C4-2B (cell line): ENCODE data around the gene RAD51C.
"Not testable (repeated sequence)": the region's sequence is repeated elsewhere in the genome, so short reads cannot be mapped to it uniquely, and the experiment has no call there.

Experiments
- H3K27ac ChIP-seq: fragments of 450-650 bp; 2 replicates; pipeline ENCODE4 v1.5.1; 2017
- ZFX ChIP-seq: fragments of 450-650 bp; IDR thresholded peaks from 2 replicates; pipeline ENCODE4 v1.6.1; 2017
- TF ChIP-seq, protein P1 (sequence below): fragments of 450-650 bp; conservative IDR thresholded peaks from 2 replicates; pipeline ENCODE4 v1.5.1; 2017; ENCODE audit warnings: mild to moderate bottlenecking

Gene RAD51C

DNA sequence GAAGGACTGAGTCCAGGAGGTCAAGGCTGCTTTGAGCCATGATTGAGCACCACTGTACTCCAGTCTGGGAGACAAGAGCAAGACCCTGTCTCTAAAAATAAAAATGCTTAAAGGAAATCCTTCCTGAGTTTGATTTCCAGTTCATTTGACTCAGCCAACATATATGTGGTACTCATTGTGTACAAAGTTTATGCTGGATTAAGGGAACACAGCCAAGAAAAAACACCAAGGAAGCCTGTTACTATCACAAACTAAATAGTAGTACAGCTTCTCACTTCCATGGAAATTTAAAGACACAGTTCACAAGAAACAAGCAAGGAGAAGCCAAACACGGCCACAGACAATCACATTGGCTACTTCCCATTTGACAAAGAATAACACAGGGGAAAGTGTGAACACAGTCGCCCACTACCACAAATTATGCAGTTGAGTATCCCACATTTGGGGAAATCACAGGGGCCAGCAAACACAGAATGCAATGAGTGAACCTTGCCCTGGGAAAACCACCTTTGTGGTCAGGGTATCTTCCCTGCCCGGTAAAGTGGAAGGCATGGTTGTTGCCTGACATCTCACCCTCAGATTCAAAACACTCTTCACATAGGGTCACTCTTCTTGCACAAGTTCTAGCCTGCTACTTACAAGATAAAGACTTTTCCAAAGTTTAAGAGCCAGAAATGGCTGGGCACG is 15.1 kb upstream of the RAD51C start:
- no peak overlapping the region for H3K27ac ChIP-seq
- no peak for TF ChIP-seq ZFX
- TF ChIP-seq, protein P1, sequence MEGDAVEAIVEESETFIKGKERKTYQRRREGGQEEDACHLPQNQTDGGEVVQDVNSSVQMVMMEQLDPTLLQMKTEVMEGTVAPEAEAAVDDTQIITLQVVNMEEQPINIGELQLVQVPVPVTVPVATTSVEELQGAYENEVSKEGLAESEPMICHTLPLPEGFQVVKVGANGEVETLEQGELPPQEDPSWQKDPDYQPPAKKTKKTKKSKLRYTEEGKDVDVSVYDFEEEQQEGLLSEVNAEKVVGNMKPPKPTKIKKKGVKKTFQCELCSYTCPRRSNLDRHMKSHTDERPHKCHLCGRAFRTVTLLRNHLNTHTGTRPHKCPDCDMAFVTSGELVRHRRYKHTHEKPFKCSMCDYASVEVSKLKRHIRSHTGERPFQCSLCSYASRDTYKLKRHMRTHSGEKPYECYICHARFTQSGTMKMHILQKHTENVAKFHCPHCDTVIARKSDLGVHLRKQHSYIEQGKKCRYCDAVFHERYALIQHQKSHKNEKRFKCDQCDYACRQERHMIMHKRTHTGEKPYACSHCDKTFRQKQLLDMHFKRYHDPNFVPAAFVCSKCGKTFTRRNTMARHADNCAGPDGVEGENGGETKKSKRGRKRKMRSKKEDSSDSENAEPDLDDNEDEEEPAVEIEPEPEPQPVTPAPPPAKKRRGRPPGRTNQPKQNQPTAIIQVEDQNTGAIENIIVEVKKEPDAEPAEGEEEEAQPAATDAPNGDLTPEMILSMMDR, result no peak

DNA sequence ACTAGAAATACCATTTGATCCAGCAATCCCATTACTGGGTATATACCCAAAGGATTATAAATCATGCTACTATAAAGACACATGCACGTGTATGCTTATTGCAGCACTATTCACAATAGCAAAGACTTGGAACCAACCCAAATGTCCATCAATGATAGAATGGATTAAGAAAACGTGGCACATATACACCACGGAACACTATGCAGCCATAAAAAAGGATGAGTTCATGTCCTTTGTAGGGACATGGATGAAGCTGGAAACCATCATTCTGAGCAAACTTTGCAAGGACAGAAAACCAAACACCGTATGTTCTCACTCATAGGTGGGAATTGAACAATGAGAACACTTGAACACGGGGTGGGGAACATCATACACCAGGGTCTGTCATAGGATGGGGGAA is 14.1 kb upstream of the RAD51C start:
- not testable (repeated sequence) for H3K27ac ChIP-seq

DNA sequence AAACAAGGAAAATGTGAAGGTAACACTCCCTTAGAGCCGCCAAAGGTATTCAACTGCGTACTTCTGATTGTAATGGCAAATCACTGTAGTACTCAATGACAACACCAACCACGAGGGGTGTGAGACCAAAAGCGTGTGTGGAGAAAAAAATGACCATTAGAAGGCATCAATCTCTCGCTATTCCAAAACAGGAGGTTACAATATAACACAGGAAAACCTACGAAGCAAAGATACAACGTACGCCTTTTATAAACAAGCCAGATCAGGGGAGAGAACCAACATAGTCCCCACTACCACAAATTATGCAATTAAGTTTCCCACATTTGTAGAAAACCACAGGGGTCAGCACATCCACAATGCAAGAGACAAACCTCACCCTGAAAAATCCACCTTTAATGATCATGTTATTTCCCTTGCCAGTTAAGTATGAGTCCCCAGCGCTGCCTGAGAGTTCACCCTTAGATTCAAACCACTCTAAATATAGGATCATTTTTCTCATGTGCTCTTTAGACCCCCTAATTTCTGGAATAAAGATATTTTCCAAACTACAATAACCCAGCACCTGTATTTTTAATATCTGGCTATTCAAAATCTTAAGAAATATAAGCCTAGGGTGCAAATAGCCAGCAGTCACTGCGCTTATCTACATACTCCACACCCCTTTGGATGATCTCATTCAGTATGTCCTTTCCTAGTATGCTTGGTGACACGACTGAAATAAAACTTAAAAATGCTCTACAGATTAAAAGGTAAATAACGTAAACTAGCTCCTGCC is 13.0 kb upstream of the RAD51C start:
- no peak overlapping the region for H3K27ac ChIP-seq

DNA sequence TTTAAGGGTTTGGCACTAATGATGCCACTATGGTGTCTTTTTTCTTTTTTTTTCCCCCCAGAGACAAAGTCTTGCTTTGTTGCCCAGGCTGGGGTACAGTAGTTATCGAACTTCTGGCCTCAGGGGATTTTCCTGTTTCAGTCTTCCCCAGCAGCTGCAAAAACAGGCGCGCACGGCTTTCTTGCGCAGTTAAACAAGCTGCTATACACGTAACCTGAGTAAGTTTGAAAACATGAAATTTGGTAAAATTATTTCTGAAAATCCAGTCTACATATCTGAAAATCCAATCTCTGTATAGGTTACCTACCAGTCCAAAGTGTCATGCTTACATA is 12.4 kb upstream of the RAD51C start:
- H3K27ac ChIP-seq, result no peak overlapping the region
- TF ChIP-seq, protein P1, result no peak
- TF ChIP-seq ZFX, result no peak

More for the DNA sequence above, 13.0 kb upstream of the RAD51C start:
- no peak for TF ChIP-seq ZFX
- TF ChIP-seq, protein P1, result no peak

DNA sequence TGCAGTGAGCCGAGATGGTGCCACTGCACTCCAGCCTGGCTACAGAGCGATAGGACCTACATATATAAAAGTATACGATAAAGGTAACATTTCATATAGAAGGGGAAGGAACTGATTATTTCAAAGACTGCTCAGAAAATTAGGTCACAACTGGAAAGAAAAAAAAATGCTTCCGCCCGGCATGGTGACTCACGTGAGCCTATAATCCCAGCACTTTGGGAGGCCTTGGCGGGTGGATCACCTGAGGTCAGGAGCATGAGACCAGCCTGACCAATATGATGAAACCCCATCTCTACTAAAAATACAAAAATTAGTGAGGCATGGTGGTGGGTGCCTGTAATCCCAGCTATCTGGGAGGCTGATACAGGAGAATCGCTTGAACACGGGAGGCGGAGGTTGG is 8.4 kb upstream of the RAD51C start:
- no peak overlapping the region for H3K27ac ChIP-seq
- TF ChIP-seq, protein P1, result no peak
- no peak for TF ChIP-seq ZFX

DNA sequence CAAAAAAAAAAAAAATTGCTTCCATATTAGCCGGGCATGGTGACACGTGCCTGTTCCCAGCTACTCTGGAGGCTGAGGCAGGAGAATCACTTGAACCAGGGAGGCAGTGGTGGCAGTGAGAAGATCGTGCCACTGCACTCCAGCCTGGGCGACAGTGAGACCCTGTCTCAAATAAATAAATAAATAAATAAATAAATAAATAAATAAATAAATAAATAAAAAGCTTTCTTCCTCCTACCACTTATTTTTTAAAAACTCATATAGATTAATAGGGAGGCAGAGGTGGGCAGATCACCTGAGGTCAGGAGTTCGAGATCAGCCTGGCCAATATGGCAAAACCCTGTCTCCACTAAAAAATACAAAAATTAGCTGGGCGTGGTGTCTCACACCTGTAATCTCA is 7.9 kb upstream of the RAD51C start:
- H3K27ac ChIP-seq, result not testable (repeated sequence)

DNA sequence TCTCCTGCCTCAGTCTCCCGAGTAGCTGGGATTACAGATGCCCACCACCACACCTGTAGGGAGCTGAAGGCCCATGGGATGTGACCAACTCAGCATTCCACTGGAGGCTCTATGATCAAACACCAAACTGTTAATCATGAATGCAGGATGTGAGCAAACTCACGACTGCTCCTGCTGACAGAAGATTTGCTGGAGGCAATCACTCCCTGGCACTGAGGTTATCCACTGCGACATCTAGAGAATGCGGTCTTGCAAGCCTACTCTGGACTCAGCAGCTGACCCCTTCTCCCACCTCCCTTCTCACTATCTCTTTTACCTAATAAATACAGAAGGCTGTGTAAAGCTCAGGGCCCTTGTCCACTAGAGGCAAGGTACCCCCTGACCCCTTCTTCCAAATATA is 5.4 kb upstream of the RAD51C start:
- TF ChIP-seq ZFX, result no peak
- TF ChIP-seq, protein P1, result no peak
- no peak overlapping the region for H3K27ac ChIP-seq

DNA sequence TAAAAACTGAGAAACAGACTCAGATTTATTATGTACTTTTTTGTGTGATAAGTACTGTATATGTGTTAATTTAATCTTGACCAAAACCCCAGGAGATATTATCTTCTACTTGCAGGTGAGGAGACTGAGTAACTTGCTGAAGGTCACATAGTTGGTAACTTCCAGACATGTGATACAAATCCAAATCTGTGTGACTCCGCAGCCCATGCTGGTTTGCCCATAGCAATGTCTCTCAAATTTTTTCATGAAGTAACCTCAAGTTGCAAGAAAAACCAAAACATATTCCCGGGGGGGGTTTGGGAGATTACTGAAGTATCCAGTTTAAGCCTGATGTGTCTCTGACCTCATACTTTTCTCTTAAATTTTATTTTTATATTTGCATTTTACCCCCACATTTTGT is 3.9 kb upstream of the RAD51C start:
- no peak overlapping the region for H3K27ac ChIP-seq
- TF ChIP-seq ZFX, result no peak
- TF ChIP-seq, protein P1, result no peak

DNA sequence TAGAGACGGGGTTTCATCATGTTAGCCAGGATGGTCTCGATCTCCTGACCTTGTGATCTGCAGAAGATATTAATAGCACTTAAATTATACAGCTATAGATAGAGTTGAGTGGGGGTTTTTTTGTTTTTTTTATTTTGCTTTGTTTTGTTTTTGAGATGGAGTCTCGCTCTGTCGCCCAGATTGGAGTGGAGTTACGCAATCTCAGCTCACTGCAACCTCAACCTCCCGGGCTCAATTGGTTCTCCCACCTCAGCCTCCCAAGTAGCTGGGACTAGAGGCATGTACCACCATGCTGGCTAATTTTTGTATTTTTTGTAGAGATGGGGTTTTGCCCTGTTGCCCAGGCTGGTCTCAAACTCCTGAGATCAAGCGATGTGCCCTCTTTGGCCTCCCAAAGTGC is 2.4 kb upstream of the RAD51C start:
- not testable (repeated sequence) for H3K27ac ChIP-seq
